WI38 (cell line): ENCODE data around the gene C16orf89.
"Not testable (repeated sequence)": the region's sequence is repeated elsewhere in the genome, so short reads cannot be mapped to it uniquely, and the experiment has no call there.

ENCODE experiments used
- H3K4me3 ChIP-seq: 2 replicates; pipeline ENCODE4 v1.5.1; 2011; ENCODE audit warnings: low read depth, mild to moderate bottlenecking, control low read depth, low read length
- TF ChIP-seq, protein P1 (sequence below): IDR thresholded peaks from 2 replicates; pipeline ENCODE4 v1.5.1; 2012; ENCODE audit warnings: low read depth, mild to moderate bottlenecking, control low read depth, low read length

Gene C16orf89

DNA sequence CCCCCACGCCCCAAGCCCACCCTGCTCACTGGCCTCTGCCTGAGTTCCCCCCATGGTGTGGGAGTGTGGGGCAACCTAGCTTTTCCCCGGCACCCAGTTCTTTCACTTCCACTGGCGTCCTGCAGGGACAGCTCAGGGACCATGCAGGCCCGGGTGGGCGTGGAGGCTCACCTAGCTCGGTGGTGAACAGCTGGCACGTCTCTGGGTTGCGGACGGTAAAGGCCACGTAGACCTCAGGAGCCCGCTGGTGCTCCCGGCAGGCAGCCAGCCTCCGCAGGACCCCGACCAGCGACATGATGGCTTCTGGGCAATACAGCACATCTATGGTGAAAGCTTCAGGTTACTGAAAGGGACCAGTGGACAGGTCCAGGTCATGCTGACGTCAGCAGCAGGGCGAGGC is 23.2 kb upstream of the C16orf89 start:
- not testable (repeated sequence) for H3K4me3 ChIP-seq

DNA sequence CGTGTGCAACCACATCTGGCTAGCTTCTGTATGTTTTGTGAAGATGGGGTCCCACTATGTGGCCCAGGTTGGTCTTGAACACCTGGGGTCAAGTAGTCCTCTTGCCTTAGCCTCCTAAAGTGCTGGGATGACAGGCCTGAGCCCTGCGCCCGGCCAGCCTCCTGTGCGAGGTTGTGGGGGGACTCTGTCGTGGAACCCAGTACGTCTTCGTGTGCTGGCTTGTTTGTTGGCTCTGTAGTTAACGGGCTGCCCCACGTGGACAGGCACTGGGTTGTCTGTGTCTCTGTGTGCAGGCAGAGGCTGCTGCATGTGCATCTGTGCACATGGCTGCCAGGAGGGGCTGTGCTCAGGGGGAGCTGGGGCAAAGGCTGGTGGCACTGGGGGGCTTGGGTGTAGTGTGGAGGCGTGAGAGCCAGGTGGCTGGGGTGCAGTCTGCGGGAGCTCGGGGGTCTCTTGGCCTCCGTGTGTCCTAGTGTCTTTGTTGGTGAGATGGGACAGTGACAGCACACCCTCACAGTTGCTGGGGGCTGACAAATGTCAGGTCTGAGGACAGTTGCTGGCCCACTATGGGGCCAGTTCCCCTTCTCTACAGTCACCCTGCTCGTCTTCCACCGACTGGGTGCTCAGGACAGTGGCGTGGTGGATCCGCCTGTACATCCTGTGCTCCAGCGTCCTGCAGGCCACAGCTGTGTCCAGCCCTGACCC is 22.5 kb upstream of the C16orf89 start:
- not testable (repeated sequence) for H3K4me3 ChIP-seq

DNA sequence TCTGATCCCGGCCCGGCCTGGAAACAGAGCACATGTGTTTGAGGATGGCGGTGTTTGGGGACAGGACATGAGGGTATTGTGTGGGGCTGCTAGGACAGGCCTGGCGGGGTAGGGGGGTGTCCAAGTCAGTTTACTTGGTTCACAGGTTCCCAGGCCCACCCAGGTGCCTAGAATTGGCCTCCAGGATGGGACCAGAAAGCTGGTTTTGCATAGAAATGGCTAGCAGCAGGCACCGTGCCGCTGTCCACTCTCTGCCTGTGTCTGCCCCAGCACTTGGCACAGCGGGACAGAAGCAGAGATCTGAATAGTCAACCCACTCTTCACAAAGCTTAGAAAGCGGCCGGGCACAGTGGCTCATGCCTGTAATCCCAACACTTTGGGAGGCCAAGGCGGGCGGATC is 20.0 kb upstream of the C16orf89 start:
- H3K4me3 ChIP-seq, result not testable (repeated sequence)

DNA sequence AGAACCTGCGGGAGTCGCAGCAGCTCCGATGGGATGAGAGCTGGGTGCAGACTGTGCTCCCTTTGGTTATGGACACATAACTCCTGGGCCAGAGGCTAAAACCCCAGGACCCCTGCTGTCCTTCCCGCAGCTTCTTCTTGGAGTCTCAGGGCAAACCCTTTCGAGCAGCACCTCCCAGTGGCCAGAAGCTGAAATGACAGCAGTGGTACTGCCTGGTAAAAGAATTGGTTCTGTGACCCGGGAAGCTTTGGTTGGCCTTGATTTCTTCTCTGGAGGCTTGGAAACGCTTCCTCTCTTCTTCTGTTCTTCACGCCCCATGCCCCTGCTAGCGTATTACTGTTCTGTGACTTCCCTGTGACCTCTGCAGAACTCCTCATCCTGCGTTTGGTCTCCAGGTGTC is 19.0 kb upstream of the C16orf89 start:
- TF ChIP-seq, protein P1, sequence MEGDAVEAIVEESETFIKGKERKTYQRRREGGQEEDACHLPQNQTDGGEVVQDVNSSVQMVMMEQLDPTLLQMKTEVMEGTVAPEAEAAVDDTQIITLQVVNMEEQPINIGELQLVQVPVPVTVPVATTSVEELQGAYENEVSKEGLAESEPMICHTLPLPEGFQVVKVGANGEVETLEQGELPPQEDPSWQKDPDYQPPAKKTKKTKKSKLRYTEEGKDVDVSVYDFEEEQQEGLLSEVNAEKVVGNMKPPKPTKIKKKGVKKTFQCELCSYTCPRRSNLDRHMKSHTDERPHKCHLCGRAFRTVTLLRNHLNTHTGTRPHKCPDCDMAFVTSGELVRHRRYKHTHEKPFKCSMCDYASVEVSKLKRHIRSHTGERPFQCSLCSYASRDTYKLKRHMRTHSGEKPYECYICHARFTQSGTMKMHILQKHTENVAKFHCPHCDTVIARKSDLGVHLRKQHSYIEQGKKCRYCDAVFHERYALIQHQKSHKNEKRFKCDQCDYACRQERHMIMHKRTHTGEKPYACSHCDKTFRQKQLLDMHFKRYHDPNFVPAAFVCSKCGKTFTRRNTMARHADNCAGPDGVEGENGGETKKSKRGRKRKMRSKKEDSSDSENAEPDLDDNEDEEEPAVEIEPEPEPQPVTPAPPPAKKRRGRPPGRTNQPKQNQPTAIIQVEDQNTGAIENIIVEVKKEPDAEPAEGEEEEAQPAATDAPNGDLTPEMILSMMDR, result peak; percentile 66
- not testable (repeated sequence) for H3K4me3 ChIP-seq

DNA sequence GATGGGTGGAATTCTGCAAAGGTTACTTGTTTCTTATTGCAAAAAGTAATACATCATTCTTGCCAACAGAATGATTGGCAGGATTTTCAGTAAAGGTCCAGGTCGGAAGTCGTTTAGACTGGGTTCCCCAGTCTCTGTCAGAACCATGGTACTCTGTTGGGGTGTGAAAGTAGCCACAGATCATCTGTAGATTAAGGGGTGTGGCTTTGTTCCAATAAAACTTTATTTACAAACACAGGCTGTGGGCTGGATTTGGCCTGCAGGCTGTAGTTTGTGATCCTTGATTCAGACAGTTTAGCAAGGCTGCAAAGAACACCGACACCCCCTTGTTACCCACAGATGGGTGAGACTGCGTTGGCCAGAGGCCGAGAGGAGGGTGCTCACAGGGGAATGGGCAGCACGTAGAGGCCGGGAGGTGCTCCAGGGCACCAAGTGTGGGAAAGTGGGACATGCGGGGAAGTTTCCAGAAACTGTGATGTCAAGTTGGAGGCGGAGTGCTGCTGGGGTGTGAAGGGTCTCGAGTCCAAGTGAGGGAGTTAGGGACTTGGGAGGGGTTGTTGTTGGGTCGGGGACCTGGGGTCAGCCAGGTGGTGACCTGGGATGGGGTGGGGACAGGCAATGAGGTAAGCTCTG is 18.5 kb upstream of the C16orf89 start:
- H3K4me3 ChIP-seq, result not testable (repeated sequence)

DNA sequence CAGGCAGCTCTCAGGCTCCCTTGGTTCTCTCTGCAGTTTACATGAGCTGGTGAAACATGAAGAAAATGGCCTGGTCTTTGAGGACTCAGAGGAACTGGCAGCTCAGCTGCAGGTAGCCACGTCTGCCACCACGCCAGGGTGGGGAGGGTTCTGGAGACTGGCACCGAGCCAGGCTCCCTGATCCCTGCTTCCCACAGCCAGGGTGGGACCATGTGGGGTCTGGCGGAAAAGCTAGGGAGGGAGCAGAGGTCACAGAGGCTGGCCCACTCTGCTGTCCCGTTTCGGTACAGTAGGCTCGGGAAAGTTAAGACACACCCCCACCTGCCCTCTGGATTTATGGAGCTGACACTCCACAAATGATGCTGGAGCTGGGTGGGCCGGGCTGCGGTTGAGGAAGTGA is 17.9 kb upstream of the C16orf89 start:
- H3K4me3 ChIP-seq, result not testable (repeated sequence)

DNA sequence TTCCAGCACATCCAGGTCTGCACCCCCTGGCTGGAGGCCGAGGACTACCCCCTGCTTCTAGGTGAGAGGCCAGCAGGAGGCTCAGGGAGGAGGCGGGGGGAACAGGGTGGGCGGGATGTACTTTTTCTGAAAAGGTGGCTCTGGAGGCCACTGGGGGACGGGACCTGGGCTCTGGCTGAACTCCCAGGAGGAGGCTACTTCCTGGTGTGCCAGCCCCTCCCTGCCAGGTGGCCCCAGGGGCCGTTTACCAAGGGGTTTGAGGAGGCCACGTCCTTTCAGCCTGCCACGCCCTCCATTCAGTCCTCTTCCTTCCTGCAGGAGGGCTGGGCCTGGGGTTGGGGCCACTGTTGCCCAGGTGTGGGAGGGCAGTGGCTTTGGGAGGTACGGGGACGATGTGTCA is 15.2 kb upstream of the C16orf89 start:
- not testable (repeated sequence) for H3K4me3 ChIP-seq

DNA sequence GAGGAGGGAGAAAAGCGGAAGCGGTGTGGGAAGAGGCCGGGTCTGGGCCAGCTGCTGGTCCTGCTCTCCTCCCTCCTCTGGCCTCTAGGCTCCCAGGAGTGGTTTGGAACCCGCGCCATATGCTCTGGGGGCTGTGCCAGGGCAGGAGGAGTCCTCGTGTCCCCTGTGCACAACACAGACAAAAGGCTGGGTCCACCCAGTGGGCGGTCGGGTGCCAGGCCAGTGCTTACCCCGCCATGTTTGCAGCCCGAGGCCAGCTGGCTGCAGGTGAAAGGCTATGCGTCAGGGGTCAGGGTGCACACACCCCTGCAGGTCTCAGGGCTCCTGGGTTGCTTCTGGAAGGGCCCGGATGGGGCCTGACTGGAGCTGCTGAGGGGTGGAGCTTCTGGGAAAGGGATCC is 14.7 kb upstream of the C16orf89 start:
- not testable (repeated sequence) for H3K4me3 ChIP-seq

DNA sequence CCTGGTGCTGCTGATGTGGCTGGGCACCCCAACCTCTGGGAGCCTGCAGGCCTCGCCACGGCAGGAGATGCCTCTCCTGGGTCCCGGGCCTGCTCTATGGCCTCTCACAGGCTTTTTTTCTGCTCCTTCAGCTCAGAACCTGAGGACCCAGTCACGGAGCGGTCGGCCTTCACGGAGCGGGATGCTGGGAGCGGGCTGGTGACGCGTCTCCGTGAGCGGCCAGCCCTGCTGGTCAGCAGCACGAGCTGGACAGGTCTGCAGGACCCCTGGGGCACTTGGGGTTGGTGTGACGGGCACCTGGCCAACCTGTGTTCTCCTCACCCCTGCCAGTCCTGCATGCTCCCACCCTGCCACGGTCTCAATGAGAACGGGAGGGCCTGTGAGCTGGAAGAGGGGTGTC is 12.9 kb upstream of the C16orf89 start:
- TF ChIP-seq, protein P1, result no peak
- no peak overlapping the region for H3K4me3 ChIP-seq

DNA sequence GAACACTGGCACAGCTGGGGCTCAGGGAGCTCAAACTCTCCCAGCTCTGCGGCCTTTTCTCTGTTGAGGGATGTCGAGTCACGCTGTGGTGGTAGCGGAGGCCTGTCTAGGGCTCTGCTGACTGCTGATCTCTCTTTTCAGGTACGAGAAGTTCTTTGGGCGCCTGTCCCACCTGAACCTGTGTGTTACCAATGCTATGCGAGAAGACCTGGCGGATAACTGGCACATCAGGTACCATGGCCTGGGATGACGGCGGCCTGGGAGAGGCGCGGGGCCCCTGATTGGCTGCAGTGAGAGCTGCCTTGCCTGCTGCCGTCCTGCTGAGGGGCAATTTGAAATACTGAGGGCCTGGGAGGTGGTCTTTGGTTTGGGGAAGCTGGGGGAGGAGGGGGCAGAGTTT is 11.5 kb upstream of the C16orf89 start:
- no peak overlapping the region for H3K4me3 ChIP-seq
- TF ChIP-seq, protein P1, result no peak

DNA sequence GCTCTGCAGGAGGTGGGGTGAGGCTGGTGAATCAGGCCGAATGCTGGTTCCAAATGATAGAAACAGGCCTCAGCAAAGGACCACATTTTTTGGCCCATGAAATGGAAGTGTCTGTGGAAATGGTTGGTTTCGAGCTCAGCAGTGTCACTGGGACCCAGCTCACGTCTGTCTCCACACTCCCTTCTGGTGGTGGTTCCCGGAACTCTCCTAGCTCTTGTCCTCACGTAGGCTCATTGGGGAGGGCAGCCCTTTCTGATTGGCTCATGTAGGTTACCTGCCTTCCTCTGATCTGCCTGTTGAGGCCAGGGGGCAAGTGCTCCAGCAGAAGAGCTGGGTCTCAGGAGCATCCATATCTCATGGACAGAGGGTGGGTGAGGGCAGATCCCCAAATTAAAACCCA is 9.9 kb upstream of the C16orf89 start:
- TF ChIP-seq, protein P1, result no peak

DNA sequence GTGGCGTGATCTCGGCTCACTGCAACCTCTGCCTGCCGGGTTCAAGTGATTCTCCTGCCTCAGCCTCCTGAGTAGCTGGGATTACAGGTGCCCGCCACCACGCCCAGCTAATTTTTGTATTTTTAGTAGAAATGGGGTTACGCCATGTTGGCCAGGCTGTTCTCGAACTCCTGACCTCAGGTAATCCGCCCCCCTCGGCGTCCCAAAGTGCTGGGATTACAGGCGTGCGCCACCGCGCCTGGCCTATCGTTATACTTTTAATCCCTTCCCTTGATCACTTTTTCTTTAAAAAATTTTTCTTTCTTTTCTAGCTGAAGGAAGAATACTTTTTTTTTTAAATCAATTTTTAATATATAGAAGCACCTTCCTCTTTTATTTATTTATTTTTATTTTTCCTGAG is 8.0 kb upstream of the C16orf89 start:
- not testable (repeated sequence) for H3K4me3 ChIP-seq

More for the DNA sequence above, 9.9 kb upstream of the C16orf89 start:
- no peak overlapping the region for H3K4me3 ChIP-seq
